Ovary (tissue), 3 donors: ENCODE data around the gene EVA1A.

Experiments used
- EP300 ChIP-seq: sonication (generic); formaldehyde crosslinking; IDR thresholded peaks from one replicate; pipeline ENCODE4 v1.6.1; 2017; ENCODE audit warnings: antibody characterized with exemption
- POLR2A ChIP-seq: fragments of 450-650 bp; IDR thresholded peaks from one replicate; pipeline ENCODE4 v1.6.1; 2017; ENCODE audit warnings: antibody characterized with exemption, mild to moderate bottlenecking, moderate library complexity
- TF ChIP-seq, protein P1 (sequence below), 3 donors: fragments of 450-650 bp in 2 of 3; fragments of 200-600 bp in 1 of 3; IDR thresholded peaks; one replicate each; pipeline versions ENCODE4 v1.5.1 to v1.8.0; 2016 to 2022; ENCODE audit warnings: antibody characterized with exemption in 3 of 3, mild to moderate bottlenecking in 1 of 3
- donor health status: DM: no; HTN: no; CAD: no.

- TF ChIP-seq, protein P1, sequence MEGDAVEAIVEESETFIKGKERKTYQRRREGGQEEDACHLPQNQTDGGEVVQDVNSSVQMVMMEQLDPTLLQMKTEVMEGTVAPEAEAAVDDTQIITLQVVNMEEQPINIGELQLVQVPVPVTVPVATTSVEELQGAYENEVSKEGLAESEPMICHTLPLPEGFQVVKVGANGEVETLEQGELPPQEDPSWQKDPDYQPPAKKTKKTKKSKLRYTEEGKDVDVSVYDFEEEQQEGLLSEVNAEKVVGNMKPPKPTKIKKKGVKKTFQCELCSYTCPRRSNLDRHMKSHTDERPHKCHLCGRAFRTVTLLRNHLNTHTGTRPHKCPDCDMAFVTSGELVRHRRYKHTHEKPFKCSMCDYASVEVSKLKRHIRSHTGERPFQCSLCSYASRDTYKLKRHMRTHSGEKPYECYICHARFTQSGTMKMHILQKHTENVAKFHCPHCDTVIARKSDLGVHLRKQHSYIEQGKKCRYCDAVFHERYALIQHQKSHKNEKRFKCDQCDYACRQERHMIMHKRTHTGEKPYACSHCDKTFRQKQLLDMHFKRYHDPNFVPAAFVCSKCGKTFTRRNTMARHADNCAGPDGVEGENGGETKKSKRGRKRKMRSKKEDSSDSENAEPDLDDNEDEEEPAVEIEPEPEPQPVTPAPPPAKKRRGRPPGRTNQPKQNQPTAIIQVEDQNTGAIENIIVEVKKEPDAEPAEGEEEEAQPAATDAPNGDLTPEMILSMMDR (IDR thresholded peaks at IDR 0.05) = no peak
- TF ChIP-seq POLR2A = no peak
- TF ChIP-seq EP300 = no peak
Observed at GRCh38 chr2:75586971-75587370, 26.2 kb upstream of the EVA1A start.
